Endothelial cell of umbilical vein (primary cell): Measurements from ENCODE around the gene C17orf113. TPM values are rescaled to one million over a fixed set of nuclear protein-coding genes. Genes with fewer than 3 reads are reported as not detected.

Experiments
- BruUV-seq: library from RNA; stranded (reverse); fragments of 400-500 nt; replicated peaks from 2 replicates; lab custom pipeline; 2021; lab: Mats Ljungman, UMichigan
- CTCF ChIA-PET: fragments of 300-600, 350-600 bp; sonication (Branson Sonifier 250); formaldehyde crosslinking; loops from one replicate; lab custom pipeline; 2021; ENCODE audit warnings: antibody characterized with exemption, inconsistent platforms; lab: Charles Lee
- POLR2A ChIA-PET: fragments of 300-600, 350-600 bp; sonication (Branson Sonifier 250); formaldehyde crosslinking; loops from one replicate; lab custom pipeline; 2021; ENCODE audit warnings: antibody characterized with exemption, inconsistent platforms; lab: Charles Lee
- DNase-seq: peaks from one replicate; pipeline ENCODE4 v3.0.0-alpha.2; 2011; ENCODE audit warnings: low read depth, low spot score
- FAIRE-seq: peaks from 2 replicates; lab custom pipeline; 2011; peaks lifted over from hg19 to GRCh38; lab: Jason Lieb, UNC
- H2AFZ ChIP-seq: 2 replicates; pipeline ENCODE4 v1.6.0; 2012; ENCODE audit warnings: low read depth, low read length, control low read depth, inconsistent platforms
- H3K27ac ChIP-seq: 2 replicates; pipeline ENCODE4 v1.5.1; 2011; ENCODE audit warnings: low read depth, mild to moderate bottlenecking, control low read depth, low read length, moderate library complexity; ENCODE audit not compliant: insufficient read depth
- H3K27me3 ChIP-seq, 2 experiments: 2 replicates each; pipeline versions ENCODE4 v1.6.0 to v1.6.1; 2011; ENCODE audit warnings: low read length in 2 of 2, mixed read lengths in 1 of 2; ENCODE audit not compliant: control insufficient read depth in 2 of 2, insufficient read depth in 2 of 2
- H3K36me3 ChIP-seq, 2 experiments: 2 replicates in 1 of 2; 3 replicates in 1 of 2; pipeline ENCODE4 v1.5.1; 2011; ENCODE audit warnings: low read length in 2 of 2, mild to moderate bottlenecking in 1 of 2, moderate library complexity in 1 of 2; ENCODE audit not compliant: control insufficient read depth in 2 of 2, insufficient read depth in 2 of 2; ENCODE audit errors: extremely low read depth in 1 of 2
- H3K4me1 ChIP-seq: 3 replicates; pipeline ENCODE4 v1.5.1; 2011; ENCODE audit warnings: mild to moderate bottlenecking, low read length; ENCODE audit not compliant: control insufficient read depth, insufficient read depth; ENCODE audit errors: extremely low read depth
- H3K4me2 ChIP-seq: 2 replicates; pipeline ENCODE4 v1.6.1; 2011; ENCODE audit warnings: low read length, control low read depth, mixed read lengths; ENCODE audit not compliant: insufficient read depth
- H3K4me3 ChIP-seq, 3 experiments: fragments of 200-600 bp in 1 of 3; sonication (generic), shearing (Covaris generic) in 1 of 3; replicated peaks in 1 of 3; 2 replicates each; pipeline ENCODE4 v1.5.1; 2011 to 2016; ENCODE audit warnings: control low read depth in 3 of 3, low read length in 3 of 3, mild to moderate bottlenecking in 2 of 3, inconsistent platforms in 1 of 3, low read depth in 1 of 3, moderate library complexity in 1 of 3; ENCODE audit not compliant: insufficient read depth in 1 of 3
- H3K79me2 ChIP-seq: 2 replicates; pipeline ENCODE4 v1.6.0; 2012; ENCODE audit warnings: low read length, inconsistent platforms; ENCODE audit not compliant: control insufficient read depth, insufficient read depth
- H3K9ac ChIP-seq: replicated peaks from 2 replicates; pipeline ENCODE3; 2011; ENCODE audit warnings: low read length, control low read depth; ENCODE audit not compliant: insufficient read depth; ENCODE audit errors: extremely low read depth
- H3K9me1 ChIP-seq: replicated peaks from 3 replicates; pipeline ENCODE4 v1.6.0; 2011; ENCODE audit warnings: mild to moderate bottlenecking, low read length; ENCODE audit not compliant: control insufficient read depth, insufficient read depth; ENCODE audit errors: extremely low read depth
- H3K9me3 ChIP-seq: replicated peaks from 2 replicates; pipeline ENCODE4 v1.5.1; 2012; ENCODE audit warnings: low read length, inconsistent platforms; ENCODE audit not compliant: control insufficient read depth, insufficient read depth
- H4K20me1 ChIP-seq: replicated peaks from 2 replicates; pipeline ENCODE3; 2011; ENCODE audit warnings: mild to moderate bottlenecking, low read length; ENCODE audit not compliant: control insufficient read depth, insufficient read depth; ENCODE audit errors: extremely low read depth
- CTCF ChIP-seq, 2 donors: IDR thresholded peaks; 1 replicate in 1 of 2; 2 replicates in 1 of 2; pipeline ENCODE4 v1.5.1; 2011; ENCODE audit warnings: low read length in 2 of 2, mild to moderate bottlenecking in 2 of 2, moderate library complexity in 2 of 2, control low read depth in 1 of 2, inconsistent platforms in 1 of 2, low read depth in 1 of 2; ENCODE audit not compliant: insufficient read depth in 1 of 2; ENCODE audit errors: extremely low read depth in 1 of 2
- EZH2 ChIP-seq: IDR thresholded peaks from 2 replicates; pipeline ENCODE4 v1.6.1; 2012; ENCODE audit warnings: borderline replicate concordance, low read depth, mild to moderate bottlenecking, moderate library complexity, low read length, inconsistent platforms; ENCODE audit not compliant: severe bottlenecking
- FOS ChIP-seq: IDR thresholded peaks from 2 replicates; pipeline ENCODE4 v1.6.1; 2011; ENCODE audit warnings: mild to moderate bottlenecking, low read length, moderate library complexity, borderline replicate concordance; ENCODE audit not compliant: insufficient read depth
- GATA2 ChIP-seq: IDR thresholded peaks from 2 replicates; pipeline ENCODE4 v1.7.0; 2011; ENCODE audit warnings: low read depth, mild to moderate bottlenecking, moderate library complexity, mixed read lengths, low read length; ENCODE audit not compliant: insufficient read length, insufficient read depth
- JUN ChIP-seq: IDR thresholded peaks from 2 replicates; pipeline ENCODE4 v1.6.1; 2011; ENCODE audit warnings: borderline replicate concordance, low read depth; ENCODE audit not compliant: insufficient read length, insufficient read depth
- MAX ChIP-seq: IDR thresholded peaks from 2 replicates; pipeline ENCODE4 v1.6.1; 2011; ENCODE audit not compliant: insufficient read depth, insufficient read length
- MYC ChIP-seq: IDR thresholded peaks from one replicate; pipeline ENCODE4 v1.6.1; 2011; ENCODE audit warnings: mild to moderate bottlenecking, low read depth, low read length
- POLR2A ChIP-seq: IDR thresholded peaks from 2 replicates; pipeline ENCODE4 v1.6.1; 2012; ENCODE audit warnings: low read depth, mild to moderate bottlenecking, control low read depth, low read length
- POLR2AphosphoS5 ChIP-seq: IDR thresholded peaks from 2 replicates; pipeline ENCODE4 v1.6.1; 2012; ENCODE audit warnings: low read depth, mild to moderate bottlenecking, control low read depth, low read length, moderate library complexity; ENCODE audit not compliant: insufficient read depth
- dilution Hi-C: fragments of 300-500 bp; cut with MboI; formaldehyde crosslinking; loops from one replicate; pipeline ENCODE4 v1.15.0; 2019; ENCODE audit warnings: low sequenced_read_pairs; ENCODE audit not compliant: extremely low pct_ligation_motif_present
- intact Hi-C: fragments of 100-400 bp; cut with micrococcal nuclease; formaldehyde crosslinking; loops from one replicate; pipeline ENCODE4 v1.10.0; 2022
- polyA plus RNA-seq, 4 experiments: library from polyadenylated mRNA; depleted of rRNA in 3 of 4; stranded (reverse) in 3 of 4; unstranded in 1 of 4; fragments of >200 nt; gene quantifications; 2 replicates each; pipeline versions ENCODE4 v1.2.1 to v1.2.3, GENCODE V29; 2011 to 2012; ENCODE audit warnings: missing spikeins in 1 of 4
- total RNA-seq: library from RNA; stranded (reverse); gene quantifications from 2 replicates; pipeline ENCODE4 v1.2.3, GENCODE V29; 2021

The C17orf113 gene
- total and polyA plus RNA-seq, 2 donors (not counting 3 experiments of a cell fraction or from before 2014, with no cell fraction given): 0.20 to 0.30 TPM

GRCh38 chr17:42040818-42041217 is 9.6 kb downstream of the C17orf113 start:
- no peak overlapping the region for H3K27ac ChIP-seq
- H3K9me3 ChIP-seq: no peaks in the 10 kb centered on the region
- intact Hi-C loops: no loop called here
- BruUV-seq: no TSS peak
- no peak for DNase-seq
- CTCF ChIA-PET: interaction anchor here (0.8 to 3.2 kb wide), 8 partner anchors 9 to 60 kb away, joined by 3 to 21 read pairs (median 8); partner anchors contain the start of gene NKIRAS2
- no peaks in the 10 kb centered on the region for H4K20me1 ChIP-seq
- TF ChIP-seq POLR2AphosphoS5 (no peak), FOS (no peak), EZH2 (no peak), MAX (no peak), JUN (no peak), CTCF (IDR thresholded peaks at IDR 0.05; ENCODE audit: extremely low read depth in 1 of 2, insufficient read depth in 1 of 2, low read depth in 1 of 2, low read length in 2 of 2) (no peak), POLR2A (no peak), MYC (no peak), GATA2 (no peak)
- H3K79me2 ChIP-seq: no peaks in the 10 kb centered on the region
- H3K9ac ChIP-seq: no peak overlapping the region
- H3K4me3 ChIP-seq: no peak overlapping the region
- no peaks in the 10 kb centered on the region for H3K4me1 ChIP-seq
- no peak overlapping the region for H3K4me2 ChIP-seq
- dilution Hi-C loops: no loop called here
- H3K27me3 ChIP-seq: no peaks in the 10 kb centered on the region
- POLR2A ChIA-PET: no interaction called here
- H2AFZ ChIP-seq: no peak overlapping the region
- no peak for FAIRE-seq
- H3K9me1 ChIP-seq: no peaks in the 10 kb centered on the region
- no peaks in the 10 kb centered on the region for H3K36me3 ChIP-seq
